Esophagus muscularis mucosa (tissue), 4 donors: ENCODE data around the gene SMAD2. TPM values are rescaled to one million over a fixed set of nuclear protein-coding genes. Genes with fewer than 3 reads are reported as not detected.

Experiments
- DNase-seq: peaks from one replicate; pipeline ENCODE4 v3.0.0-alpha.2; 2017; ENCODE audit errors: extremely low spot score
- H3K27ac ChIP-seq, 4 donors: fragments of 200-600 bp; sonication (generic); replicated peaks in 1 of 4; 1 replicate in 3 of 4; 2 replicates in 1 of 4; pipeline ENCODE4 v1.5.1; 2016 to 2019; ENCODE audit warnings: mild to moderate bottlenecking in 1 of 4
- H3K27me3 ChIP-seq, 4 donors: fragments of 200-600 bp; sonication (generic); one replicate each; pipeline versions ENCODE4 v1.5.1 to v1.6.0; 2016 to 2019
- H3K36me3 ChIP-seq, 4 donors: fragments of 200-600 bp; sonication (generic); one replicate each; pipeline ENCODE4 v1.5.1; 2016 to 2019
- H3K4me1 ChIP-seq, 4 donors: fragments of 200-600 bp; sonication (generic); one replicate each; pipeline ENCODE4 v1.5.1; 2016 to 2019
- H3K4me3 ChIP-seq, 4 donors: fragments of 200-600 bp; sonication (generic); 1 replicate in 2 of 4; 2 replicates in 2 of 4; pipeline ENCODE4 v1.5.1; 2016 to 2019; ENCODE audit warnings: mild to moderate bottlenecking in 4 of 4, moderate library complexity in 1 of 4
- H3K9me3 ChIP-seq, 4 donors: fragments of 200-600 bp; sonication (generic); 1 replicate in 3 of 4; 2 replicates in 1 of 4; pipeline ENCODE4 v1.5.1; 2016 to 2019
- EP300 ChIP-seq: sonication (generic); formaldehyde crosslinking; IDR thresholded peaks from one replicate; pipeline ENCODE4 v1.6.1; 2017; ENCODE audit warnings: antibody characterized with exemption
- POLR2A ChIP-seq: fragments of 450-650 bp; IDR thresholded peaks from one replicate; pipeline ENCODE4 v1.6.1; 2017; ENCODE audit warnings: antibody characterized with exemption, moderate library complexity, mild to moderate bottlenecking, low read depth
- POLR2AphosphoS5 ChIP-seq, 2 donors: sonication (generic); formaldehyde crosslinking; IDR thresholded peaks; one replicate each; pipeline ENCODE4 v1.6.1; 2017; ENCODE audit warnings: antibody characterized with exemption in 2 of 2
- WGBS: methylation state at CpG from one replicate; pipeline ENCODE4 v1.1.5; 2018; 5-methylcytosine and 5-hydroxymethylcytosine counted together
- intact Hi-C: fragments of 100-400 bp; cut with DNase I; formaldehyde crosslinking; loops from one replicate; pipeline ENCODE4 v1.15.1; 2023
- total RNA-seq, 4 donors: library from RNA; depleted of rRNA; stranded (reverse); fragments of >200 nt; gene quantifications; one replicate each; pipeline versions ENCODE4 v1.1.0 to v1.2.1, GENCODE V29; 2016
- TF ChIP-seq, protein P1 (sequence below), 3 experiments: fragments of 200-600 bp in 2 of 3; fragments of 450-650 bp in 1 of 3; sonication (generic) in 2 of 3; IDR thresholded peaks; one replicate each; pipeline ENCODE4 v1.5.1; 2017 to 2019; ENCODE audit warnings: antibody characterized with exemption in 3 of 3, mild to moderate bottlenecking in 2 of 3, moderate library complexity in 1 of 3

Gene SMAD2
- total RNA-seq, 4 donors from 2014 or later: 35.7 to 93.4 (median 89.2) TPM

DNA sequence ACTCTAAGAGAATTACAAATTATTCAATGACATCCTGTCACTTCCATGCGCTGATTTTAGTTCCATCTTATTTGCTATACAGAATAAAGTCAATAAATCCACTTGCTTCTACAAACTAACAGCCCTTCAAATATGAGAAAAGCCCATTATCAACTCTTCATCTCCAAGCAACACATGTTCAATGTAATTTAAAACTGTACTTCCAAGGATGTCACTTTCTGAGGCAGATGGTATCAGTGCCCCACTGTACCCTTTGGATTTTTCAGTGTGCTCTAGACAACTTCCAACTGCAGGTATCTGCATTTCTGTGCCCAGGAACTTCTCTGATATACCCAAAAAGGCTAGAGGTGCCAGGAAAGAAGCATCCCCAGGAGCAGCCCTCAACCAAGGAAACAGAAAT is 87.6 kb downstream of the SMAD2 start:
- WGBS: 91% methylated on average over 1 of the region's 1 CpG
- DNase-seq: no peak
- H3K27ac ChIP-seq: no peak overlapping the region
- H3K9me3 ChIP-seq: no peaks in the 10 kb centered on the region
- peaks cover 19 to 88% (median 52%) of the 10 kb centered on the region in 4 donors for H3K36me3 ChIP-seq
- H3K4me1 ChIP-seq: no peaks in the 10 kb centered on the region
- TF ChIP-seq EP300 (no peak), POLR2AphosphoS5 (IDR thresholded peaks at IDR 0.05) (no peak), POLR2A (no peak)
- TF ChIP-seq, protein P1, sequence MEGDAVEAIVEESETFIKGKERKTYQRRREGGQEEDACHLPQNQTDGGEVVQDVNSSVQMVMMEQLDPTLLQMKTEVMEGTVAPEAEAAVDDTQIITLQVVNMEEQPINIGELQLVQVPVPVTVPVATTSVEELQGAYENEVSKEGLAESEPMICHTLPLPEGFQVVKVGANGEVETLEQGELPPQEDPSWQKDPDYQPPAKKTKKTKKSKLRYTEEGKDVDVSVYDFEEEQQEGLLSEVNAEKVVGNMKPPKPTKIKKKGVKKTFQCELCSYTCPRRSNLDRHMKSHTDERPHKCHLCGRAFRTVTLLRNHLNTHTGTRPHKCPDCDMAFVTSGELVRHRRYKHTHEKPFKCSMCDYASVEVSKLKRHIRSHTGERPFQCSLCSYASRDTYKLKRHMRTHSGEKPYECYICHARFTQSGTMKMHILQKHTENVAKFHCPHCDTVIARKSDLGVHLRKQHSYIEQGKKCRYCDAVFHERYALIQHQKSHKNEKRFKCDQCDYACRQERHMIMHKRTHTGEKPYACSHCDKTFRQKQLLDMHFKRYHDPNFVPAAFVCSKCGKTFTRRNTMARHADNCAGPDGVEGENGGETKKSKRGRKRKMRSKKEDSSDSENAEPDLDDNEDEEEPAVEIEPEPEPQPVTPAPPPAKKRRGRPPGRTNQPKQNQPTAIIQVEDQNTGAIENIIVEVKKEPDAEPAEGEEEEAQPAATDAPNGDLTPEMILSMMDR (IDR thresholded peaks at IDR 0.05): no peak
- intact Hi-C loops: no loop called here
- H3K4me3 ChIP-seq: no peak overlapping the region
- no peaks in the 10 kb centered on the region for H3K27me3 ChIP-seq

DNA sequence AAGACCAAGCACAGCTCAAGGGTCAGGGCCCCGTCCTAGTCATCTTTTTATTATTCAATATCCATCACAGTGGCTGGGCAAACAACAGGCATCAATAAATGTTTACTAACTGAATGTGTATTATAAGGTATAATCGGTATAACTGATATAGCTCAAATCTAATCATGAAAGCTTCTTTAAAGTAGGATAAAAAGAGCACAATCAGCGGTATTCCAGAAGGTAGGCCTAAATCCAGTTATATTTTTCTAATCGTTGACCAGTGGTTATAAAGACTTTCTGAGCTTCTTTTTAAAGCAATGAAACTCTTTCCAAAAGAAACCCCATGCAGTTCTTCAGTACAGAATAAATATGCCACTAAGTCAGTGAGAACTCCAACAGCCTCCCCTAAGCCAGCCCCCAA is 92.1 kb downstream of the SMAD2 start:
- no peak for DNase-seq
- H3K36me3 ChIP-seq: peaks cover 14 to 71% (median 35%) of the 10 kb centered on the region in 4 donors
- TF ChIP-seq, protein P1 (IDR thresholded peaks at IDR 0.05): no peak
- TF ChIP-seq EP300: no peak
- WGBS: 96% methylated on average over 4 of the region's 4 CpGs
- intact Hi-C loops: no loop called here
- H3K9me3 ChIP-seq: no peaks in the 10 kb centered on the region
- no peaks in the 10 kb centered on the region for H3K4me1 ChIP-seq
- no peak overlapping the region for H3K27ac ChIP-seq
- H3K4me3 ChIP-seq: no peak overlapping the region
- H3K27me3 ChIP-seq: no peaks in the 10 kb centered on the region

DNA sequence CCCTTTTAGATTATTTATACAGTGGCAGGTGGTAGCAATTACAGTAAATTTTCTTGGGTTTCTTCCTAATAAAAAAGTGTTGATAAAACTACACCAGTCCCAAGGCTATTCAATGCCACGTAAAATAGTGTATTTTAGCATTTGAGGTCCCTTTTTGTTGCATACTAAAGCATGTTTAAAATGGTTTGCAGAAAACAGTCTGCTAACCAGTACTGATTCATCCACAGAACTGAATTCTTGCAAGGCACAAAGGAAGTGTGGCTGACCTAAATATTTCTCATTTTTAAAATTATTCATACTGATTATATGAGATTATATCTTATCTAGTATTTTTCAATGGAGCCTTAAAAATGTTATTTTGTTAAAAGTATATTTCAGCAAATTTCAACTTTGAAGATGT is 98.1 kb downstream of the SMAD2 start:
- H3K36me3 ChIP-seq: peaks cover 0 to 22% (median 3%) of the 10 kb centered on the region in 4 donors
- H3K4me1 ChIP-seq: no peaks in the 10 kb centered on the region
- WGBS: 86% methylated on average over 1 of the region's 1 CpG
- no peak overlapping the region for H3K27ac ChIP-seq
- H3K9me3 ChIP-seq: no peaks in the 10 kb centered on the region
- TF ChIP-seq POLR2A: no peak
- TF ChIP-seq, protein P1 (IDR thresholded peaks at IDR 0.05): no peak
- TF ChIP-seq EP300: no peak
- no peak for TF ChIP-seq POLR2AphosphoS5 (IDR thresholded peaks at IDR 0.05)
- no peak overlapping the region for H3K4me3 ChIP-seq
- no peaks in the 10 kb centered on the region for H3K27me3 ChIP-seq
- intact Hi-C loops: no loop called here
- no peak for DNase-seq

DNA sequence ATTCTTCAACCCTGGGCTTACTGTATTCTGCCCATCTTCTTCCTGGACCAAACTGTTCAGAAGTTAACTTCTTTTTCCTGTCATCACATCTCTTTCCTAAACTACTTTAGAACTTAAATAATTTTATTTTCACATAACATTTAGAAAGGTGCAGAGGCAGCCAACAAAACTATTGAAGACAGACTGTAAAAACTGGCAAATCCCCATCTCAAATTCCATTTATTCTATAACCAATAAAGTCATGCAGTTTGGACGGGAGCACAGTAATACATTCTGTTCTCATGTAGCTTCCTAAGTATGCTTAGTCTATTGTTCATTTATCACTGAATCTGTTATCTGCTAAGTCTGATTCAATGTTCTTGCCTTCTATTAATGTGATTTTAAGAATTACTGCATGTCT is 99.1 kb downstream of the SMAD2 start:
- H3K4me1 ChIP-seq: no peaks in the 10 kb centered on the region
- no peaks in the 10 kb centered on the region for H3K9me3 ChIP-seq
- no peak for DNase-seq
- H3K27me3 ChIP-seq: no peaks in the 10 kb centered on the region
- peaks cover 0 to 16% (median 3%) of the 10 kb centered on the region in 4 donors for H3K36me3 ChIP-seq
- intact Hi-C loops: no loop called here
- H3K4me3 ChIP-seq: no peak overlapping the region
- 57% methylated on average over 1 of the region's 1 CpG for WGBS
- TF ChIP-seq EP300: no peak
- no peak for TF ChIP-seq POLR2A
- no peak for TF ChIP-seq POLR2AphosphoS5 (IDR thresholded peaks at IDR 0.05)
- TF ChIP-seq, protein P1 (IDR thresholded peaks at IDR 0.05): no peak
- no peak overlapping the region for H3K27ac ChIP-seq

DNA sequence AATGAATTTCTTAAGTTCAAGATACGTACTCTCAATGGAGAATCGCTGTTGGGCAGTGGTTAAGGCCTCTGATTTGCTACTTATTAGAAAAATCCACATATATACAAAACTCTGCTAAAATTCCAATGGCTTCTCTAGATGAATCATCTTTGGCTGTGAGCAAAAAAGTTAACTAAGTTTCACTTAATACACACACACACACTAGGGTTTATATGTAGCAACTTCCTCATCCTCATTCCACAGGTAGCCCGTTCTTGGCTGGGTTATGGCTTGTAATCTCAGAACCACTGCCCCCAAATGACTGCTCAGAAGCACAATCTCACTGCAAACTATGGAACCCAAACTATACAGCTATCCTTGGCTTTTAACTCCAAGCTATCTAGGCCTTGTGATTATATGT is 99.7 kb downstream of the SMAD2 start:
- Histone ChIP-seq H3K4me3 (no peak overlapping the region), H3K27me3 (no peaks in the 10 kb centered on the region), H3K36me3 (peaks cover 0 to 15% (median 4%) of the 10 kb centered on the region in 4 donors), H3K27ac (no peak overlapping the region), H3K9me3 (no peaks in the 10 kb centered on the region), H3K4me1 (no peaks in the 10 kb centered on the region)
- TF ChIP-seq, protein P1 (IDR thresholded peaks at IDR 0.05): no peak
- TF ChIP-seq POLR2A: no peak
- 96% methylated on average over 3 of the region's 3 CpGs for WGBS
- no peak for DNase-seq
- intact Hi-C loops: no loop called here
